ENCODE data around the gene SIPA1.
"Not testable (repeated sequence)": the region's sequence is repeated elsewhere in the genome, so short reads cannot be mapped to it uniquely, and the experiment has no call there.

Gene SIPA1

DNA sequence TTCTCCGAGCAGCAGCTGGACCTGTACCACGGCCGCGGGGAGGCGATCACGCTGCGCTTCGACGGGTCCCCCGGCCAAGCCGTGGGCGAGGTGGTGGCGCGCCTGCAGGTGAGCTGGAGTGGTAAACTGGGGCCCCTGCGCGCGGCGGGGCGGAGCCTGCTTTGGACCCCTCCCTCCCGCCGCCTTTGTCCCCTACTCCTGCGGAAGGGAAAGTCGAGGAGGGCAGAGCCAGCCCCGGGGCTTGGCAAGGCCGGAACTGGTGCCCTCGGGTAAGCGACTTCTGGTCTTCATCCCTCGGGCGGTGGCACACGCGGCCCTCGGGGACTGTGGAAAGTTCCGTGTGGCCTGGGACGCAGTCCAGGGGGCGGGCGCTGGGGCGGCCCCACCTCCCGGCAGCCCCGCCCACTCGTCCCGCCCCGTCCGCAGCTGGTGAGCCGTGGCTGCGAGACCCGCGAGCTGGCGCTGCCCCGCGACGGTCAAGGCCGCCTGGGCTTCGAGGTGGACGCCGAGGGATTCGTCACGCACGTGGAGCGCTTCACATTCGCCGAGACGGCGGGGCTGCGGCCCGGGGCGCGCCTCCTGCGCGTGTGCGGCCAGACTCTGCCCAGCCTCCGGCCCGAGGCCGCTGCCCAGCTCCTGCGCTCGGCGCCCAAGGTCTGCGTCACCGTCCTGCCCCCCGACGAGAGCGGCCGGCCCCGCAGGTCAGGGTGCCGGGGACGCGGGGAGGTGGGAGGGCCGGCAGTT is 9.2 kb downstream of the SIPA1 start:
- DNase-seq = no peak

DNA sequence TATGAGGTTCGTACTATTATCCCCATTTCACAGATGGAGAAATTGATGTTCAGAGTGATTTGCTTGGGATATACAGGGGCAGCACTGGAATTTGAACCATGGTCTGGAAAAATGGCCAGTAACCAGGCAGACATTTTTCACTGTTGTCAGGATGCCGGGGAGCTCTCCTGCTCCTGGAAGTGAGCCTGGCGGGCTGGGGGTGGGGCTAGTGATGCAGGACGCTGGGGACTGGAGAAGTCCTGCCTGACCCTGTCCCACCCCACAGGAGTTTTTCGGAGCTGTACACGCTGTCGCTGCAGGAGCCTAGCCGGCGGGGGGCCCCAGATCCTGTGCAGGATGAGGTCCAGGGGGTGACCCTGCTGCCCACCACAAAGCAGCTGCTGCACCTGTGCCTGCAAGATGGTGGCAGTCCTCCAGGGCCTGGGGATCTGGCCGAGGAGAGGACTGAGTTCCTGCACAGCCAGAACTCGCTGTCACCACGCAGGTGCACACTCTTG is 11.1 kb downstream of the SIPA1 start:
- no peak for DNase-seq

DNA sequence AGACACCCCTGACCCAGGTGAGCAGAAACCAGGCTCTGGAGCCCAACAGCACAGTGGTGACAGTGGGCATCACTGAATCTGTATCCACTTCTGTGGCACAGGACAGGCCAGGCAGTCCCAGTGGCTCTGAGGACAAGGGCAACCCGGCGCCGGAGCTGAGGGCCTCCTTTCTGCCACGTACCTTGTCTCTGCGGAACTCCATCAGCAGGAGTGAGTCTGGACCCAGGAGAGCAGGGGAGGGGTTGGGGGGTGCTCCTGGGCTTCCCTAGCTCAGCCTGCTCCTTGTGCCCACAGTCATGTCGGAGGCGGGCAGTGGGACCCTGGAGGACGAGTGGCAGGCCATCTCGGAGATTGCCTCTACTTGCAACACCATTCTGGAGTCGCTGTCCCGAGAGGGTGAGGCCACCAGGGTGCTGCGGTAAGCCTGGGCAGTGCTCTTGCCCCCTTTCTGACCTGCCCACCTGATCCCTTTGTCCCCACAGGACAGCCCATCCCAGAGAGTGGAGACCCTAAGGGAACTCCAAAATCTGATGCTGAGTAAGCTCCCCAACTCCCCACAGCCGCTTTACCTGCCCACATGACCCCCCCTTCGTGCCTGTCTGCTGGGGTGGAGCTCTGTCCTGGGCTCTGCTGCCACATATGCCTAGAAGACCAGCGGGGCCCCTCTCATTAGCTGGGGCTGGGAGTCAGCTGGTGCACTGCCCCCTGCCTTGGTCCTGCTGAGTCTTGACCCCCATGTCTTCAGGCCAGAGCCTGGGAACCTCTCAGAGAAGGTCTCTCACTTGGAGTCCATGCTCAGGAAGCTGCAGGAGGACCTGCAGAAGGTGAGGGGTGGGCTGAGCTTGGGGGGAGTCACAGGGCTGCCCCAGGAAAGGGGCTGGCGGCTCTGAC is 12.0 kb downstream of the SIPA1 start:
- no peak for DNase-seq

DNA sequence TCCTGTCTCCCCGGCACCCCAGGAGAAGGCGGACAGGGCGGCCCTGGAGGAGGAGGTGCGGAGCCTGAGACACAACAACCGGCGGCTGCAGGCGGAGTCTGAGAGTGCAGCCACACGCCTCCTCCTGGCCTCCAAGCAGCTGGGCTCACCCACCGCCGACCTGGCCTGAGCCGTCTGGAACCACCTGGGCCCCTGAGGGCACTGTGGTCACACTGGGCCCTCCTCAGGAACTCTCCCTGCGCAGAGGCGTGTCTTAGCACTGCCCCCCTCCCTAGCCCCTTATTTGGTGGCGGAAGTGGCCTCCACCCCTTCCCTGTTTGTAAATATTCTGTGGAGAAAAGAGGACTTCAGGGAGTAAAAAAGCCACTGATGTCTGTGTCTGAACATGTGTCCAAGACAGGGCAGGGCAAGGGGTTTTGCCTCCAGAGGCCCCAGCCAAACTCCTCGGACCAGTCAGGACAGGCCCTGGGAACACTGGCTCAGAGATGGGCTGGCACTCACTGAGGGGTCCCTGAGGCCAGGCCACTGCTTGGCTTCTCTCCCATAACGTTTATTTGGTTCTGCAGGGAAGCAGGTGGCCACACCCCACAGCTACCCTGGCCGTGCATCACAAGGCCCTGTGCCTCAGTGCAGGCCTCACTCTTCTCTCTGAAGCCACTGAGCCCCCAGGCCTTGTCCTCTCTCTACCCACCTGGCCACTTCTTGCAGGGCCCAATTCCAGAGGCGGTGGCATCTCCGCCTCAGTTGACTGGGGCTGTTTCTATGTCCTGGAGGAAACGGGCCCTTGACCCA is 12.8 kb downstream of the SIPA1 start:
- no peak for DNase-seq

DNA sequence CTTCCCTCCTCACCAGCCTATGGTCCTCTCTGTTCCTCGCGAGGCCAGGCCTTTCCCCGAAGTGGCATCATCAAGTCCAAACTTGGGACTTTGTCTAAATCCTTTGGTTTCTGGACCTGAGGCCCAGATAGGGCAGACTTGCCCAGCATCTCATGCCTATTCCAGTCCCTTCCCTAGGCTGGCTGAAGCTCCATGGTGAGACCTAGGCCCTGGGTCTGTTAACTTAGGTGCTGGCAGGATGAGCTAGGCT is 13.4 kb downstream of the SIPA1 start:
- DNase-seq = no peak

DNA sequence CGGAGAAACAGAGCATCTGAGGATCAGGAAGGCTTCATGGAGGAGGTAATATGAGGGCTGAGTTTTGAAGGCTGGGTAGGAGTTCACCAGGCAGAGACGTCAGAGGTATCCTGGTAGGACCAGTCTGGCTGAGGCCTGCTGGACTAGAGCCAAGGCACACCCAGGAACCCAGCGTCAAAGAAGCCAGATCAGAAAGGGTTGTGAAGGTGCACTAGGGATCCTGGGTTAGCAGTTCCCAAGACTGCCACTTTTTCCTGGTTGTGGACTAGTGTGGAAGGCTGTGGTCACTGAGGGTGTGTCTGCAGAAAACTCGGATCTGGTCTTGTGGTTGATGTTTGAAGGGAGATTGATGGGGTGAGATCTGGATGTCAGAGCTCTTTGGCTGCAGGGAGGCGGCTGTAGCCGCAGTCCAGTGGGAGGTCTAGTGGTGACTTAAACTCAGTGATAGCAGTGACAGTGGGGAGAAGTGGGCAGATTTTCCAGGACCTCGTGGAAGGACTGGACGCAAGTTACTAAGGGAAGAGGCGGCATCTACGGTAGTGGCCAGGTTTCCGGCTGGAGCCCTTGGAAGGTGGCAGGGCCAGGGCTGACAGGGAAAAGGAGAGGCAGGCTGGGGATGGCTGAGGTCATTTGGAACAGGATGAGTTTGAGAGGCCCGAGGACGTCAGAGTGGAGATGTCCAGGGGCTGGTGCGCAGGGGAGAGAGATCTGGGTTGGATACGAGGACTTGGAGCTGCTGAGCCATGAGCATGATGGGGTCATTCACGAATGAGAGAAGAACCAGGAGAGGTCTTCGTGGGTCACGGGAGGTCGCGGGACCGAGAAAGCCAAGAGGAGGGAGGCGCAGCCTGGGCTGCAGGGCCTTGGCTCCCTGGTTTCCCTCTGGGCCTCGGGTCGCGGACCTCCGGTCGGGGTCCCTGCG is 13.9 kb downstream of the SIPA1 start:
- no peak for DNase-seq

DNA sequence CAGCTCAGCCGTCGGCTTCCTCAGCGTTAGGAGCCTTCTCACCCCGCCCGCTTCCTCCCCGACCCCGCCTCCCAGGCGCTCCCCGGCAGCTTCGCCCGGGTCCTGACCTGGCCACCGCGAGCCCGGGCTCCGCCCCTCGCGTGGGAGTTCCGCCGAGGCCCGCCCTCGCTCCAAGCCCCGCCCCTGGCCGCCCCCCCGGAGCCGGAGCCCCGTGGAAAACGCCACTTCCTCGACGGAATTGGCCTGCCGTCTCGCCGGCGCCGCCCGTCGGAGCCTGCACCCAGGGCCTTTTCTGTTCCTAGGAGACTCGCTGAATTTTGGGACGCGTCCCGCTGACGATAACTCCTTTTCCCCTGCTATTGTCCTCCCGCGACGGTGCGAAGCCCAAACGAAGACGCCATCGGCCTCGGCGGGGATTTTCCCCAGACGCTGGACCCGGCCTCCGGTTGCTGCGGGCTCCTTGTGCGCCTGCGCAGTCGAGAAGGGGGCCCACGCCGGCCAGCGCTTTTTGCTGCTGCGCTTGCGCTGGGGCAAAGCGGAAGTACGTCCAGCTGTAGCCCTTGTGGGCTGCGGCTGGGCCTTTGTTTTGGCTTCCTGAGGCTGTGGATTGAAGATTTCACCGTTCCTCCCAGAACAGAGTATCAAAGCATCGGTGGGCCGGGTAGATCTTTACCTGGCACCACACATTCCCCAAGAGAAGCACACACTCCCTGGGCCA is 14.8 kb downstream of the SIPA1 start:
- DNase-seq = peak; percentile 98

DNA sequence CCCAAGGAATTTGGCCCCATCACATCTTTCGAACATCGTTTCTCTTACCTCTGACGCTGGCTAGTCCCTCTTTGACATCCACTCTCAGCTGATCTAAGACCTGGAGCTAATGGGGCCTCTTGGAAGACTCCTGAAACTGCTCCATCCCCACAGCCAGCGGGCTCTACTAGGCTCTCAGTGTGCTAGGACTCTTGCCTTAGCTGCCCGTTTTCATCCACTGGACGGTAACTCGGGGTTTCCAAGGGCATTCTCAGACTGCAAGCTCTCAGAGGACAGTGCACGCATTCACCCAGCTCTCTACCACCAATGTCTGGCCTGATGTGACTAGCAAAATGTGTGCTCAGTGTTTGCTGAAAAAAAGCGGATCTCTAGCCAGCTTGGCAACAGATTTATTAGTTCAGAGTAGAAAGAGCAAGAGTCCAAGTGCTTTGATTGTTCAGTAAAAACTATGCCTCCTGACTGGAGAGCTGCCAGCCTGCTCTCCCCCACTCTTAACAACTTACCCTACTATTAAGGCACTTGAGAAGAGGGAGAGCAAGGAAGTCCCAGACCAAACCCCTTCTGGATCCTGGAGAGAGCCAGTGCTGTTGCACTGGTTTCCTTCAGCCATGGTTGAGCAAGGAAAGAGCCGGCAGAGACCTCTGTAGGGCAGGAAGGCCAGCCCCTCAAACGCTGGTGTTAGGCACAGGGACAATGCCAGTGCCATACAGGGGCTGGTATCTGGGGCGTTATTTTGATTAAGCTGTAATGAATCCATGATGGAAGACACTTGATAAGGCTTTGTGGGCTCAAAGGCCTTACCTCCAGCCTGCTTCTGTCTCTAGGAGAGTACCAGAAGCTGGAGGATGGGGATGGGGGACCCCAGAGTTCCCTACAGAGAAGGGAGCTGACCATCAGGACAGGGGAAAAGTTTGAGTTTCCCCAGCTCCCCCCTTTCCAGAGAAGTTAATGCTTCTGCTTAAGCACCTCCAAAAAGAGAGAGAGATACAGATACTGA is 15.6 kb downstream of the SIPA1 start:
- no peak for DNase-seq

DNA sequence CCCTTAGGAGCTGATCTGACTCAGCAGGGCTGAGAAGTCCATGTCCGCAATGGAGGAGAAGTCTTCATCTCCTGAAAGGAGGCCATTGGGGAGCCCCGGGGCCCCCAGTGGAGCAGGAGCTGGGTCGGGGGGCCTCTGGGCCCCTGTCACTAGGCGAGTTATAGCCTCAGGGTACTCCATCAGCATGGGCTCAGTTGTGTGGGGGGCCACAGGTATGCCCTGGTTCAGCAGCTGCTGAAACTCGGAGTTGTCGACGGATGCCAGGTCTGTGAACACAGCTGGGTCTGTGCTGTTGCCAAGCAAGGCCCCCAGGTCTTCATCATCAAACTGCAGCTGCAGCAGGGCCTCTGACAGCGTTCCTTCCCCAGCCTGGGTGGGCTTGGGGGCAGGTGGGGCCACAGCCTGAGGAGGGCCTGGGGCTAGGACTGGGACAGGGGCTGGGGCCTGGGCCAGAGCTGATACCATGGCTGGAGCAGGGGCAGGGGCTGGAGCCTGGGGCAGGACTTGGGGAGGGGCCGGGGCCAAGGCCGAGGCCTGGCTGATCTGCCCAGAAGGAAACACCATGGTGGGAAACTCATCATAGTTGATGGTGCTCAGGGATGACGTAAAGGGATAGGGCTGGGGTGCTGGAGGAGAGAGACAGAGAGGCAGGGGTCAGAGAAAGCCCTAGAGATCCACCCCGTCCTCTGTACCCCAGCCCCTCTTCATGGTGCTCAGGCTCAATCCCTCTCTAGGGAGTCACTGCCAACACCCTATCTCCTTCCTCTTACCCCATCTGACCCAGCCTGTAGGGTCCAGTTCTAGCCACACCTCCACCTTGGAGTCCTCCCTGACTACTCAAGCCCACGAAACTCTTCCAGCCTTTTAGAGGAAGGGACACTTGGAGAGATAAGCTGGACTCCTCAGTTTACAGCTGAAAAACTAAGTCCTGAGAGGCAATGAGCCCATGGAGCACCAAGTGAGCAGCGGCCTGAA is 16.8 kb downstream of the SIPA1 start:
- DNase-seq = no peak

DNA sequence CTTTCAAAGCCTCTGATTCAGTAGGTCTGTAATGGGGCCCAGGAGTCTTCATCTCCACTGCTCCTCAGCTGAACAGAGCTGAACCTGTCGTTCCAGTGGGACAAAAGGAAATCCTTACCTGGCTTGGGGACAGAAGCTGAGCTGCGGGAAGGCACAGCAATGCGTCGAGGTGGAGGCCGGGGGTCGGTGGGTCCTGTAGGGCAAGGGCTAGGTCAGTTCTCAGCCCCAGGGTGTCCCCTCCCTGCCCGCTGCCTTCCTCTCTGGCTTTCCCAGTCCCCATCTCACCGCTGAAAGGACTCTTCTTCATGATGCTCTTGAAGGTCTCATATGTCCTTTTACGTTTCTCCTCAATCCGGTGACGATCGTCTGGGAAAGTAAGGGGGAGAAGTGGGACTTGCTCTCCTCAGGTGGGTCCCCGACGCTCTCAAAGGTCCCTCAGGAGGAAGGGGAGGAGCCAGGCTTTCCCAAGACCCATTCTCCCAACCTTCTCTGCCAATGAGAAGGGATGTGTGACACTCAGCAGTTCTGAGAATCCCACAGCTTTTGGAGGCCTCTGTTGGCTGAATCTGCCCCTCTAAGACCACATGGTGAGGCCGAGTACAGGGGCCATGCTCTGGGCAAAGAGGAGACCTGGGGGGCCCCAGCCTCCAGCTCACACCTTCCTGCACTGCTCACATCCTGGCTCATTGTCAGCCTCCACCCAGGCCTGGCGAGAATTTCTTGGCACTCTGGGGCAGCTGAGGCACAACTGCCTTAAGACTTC is 17.9 kb downstream of the SIPA1 start:
- no peak for DNase-seq

DNA sequence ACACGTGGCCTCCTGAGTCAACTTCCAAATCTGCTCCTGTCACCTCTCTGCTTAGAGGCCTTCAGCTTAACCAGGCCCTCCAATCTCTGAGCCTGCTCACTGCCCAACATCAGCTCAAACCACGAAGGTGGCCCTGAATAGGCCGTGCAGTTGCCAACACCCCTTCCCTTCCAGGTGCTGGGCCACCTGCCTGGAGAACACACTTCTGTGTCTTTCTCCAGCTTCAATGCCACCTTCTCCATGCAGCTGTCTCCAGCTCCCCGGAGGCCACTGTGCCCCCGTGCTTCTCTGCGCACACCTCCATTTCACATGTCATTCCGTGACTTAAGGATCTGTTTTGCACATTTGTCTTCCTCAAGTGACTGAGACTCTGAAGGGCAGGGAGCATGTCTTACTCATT is 19.5 kb downstream of the SIPA1 start:
- no peak for DNase-seq

DNA sequence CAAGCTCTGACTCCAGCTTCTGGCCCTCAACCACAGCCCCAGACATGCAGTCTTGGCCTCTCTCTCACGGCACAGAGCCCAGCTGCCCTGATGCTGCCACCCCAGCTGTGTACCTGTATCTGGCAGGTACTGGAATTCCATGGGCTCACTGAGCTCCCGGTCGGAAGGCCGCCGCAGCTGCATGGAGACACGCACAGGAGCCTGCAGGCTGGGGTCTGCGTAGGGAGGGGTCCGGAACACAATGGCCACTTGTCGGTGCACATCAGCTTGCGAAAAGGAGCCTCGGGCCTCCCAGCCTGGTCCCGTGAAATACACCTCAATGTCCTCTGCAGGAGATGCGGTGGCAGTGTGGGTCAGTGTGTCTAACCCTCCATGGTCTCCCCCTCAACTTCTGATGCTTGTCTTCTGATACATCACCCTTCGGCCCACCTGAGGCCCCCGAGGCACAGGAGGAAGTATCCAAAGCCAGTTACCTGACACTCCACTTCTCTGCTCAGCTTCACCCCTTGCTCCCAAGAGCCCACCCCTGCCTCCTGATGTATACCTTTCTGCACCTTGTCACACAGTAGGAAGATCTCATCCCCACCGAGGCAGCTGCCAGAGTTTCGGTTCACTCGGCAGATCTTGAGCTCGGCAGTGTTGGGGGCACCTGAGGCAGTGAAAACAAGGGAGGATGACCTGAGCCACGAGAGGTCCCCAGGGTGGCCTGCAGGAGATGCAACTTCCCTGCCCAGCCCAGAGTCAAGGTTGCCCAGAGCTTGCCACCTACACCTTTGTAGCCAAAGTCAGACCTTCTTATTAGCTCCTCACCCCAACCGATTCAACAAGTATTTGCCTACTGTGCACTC is 20.5 kb downstream of the SIPA1 start:
- DNase-seq = no peak

DNA sequence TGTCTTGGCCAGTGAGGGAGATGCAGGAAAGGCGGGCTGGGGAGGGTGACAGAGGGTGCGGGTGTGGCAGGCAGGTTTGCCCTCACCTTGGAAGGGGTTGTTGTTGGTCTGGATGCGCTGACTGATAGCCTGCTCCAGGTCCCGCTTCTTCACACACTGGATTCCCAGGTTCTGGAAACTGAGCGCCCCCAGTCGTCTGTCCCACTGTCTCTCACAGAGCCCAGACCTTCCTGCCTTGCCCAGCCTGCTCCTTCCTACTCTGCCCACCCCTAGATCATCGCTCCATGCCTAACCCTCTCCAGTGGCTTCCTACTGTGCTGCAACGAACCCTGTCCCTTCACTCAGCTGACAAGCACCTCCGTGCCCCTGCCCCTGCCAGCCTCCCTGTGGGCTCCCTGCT is 22.1 kb downstream of the SIPA1 start:
- DNase-seq = no peak

DNA sequence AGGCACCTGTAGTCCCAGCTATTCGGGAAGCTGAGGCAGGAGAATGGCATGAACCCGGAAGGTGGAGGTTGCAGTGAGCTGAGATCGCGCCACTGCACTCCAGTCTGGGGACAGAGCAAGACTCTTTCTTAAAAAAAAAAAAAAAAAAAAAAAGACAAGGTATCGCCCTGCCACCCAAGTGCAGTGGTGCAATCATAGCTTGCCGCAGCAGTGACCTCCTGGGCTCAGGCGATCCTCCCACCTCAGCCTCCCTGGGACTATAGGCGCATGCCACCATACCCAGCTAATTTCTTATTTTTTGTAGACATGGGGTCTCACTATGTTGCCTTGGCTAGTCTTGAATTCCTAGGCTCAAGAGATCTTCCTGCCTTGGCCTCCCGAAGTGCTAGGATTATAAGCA is 23.0 kb downstream of the SIPA1 start:
- DNase-seq = not testable (repeated sequence)

DNA sequence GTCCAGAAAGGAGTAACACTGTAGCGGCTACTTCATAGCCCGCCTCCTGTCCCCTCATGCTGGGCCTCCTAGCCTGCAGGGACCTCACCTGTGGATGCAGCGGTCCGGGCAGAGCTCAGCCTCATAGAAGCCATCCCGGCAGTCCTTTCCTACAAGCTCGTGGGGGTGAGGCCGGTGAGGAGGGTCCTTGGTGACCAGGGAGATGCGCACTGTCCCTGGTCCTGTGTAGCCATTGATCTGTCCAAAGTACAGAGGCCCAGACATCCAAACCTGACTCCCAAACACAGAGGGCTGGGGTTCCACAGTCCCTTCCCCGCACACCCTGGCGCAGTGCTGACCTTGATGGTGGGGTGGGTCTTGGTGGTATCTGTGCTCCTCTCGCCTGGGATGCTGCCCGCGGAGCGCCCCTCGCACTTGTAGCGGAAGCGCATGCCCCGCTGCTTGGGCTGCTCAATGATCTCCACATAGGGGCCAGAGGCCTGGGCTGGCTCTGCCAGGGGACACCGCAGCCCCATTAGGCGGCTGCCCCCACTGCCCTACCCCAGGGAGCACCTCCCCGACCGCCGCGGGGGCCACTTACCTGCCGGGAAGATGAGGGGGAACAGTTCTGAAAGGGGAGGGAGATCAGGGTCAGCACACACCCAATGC is 23.8 kb downstream of the SIPA1 start:
- DNase-seq = no peak

DNA sequence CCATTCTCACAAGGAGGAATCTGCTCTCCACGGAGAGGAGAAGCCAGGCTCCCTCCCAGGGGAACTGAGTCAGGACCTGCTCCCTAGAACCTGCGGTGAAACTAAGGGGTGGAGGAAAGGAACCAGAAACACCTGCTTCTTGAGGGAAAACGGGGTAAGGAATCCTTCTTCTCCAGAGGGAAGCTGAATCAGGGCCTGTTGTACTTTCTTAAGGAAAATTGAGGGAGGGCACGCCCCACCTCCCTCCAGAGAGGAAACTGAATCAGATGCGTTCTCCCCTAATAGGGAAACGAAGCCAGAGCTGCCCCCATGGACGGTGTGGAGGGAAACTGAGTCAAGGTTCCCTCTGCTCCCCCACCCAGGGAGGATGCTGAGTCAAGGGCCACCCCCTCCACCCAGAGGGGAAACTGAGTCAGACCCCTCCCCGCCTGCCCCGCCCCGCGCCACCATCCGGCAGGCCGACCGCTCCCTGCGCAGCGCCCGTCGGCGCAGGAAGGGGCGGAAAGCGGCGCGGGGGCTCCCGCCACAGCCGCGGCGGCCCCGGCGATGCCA is 24.4 kb downstream of the SIPA1 start:
- DNase-seq = no peak
